Measurements from ENCODE around the gene TINCR. TPM values are rescaled to one million over a fixed set of nuclear protein-coding genes. Genes with fewer than 3 reads are reported as not detected.

Gene TINCR
- total RNA-seq, 6 experiments from 2014 or later, result 0.44 TPM; not detected in 5

GRCh38 chr19:5590151-5590864 lies 22.6 kb upstream of the TINCR start:
- Histone ChIP-seq H3K9me3 (no peaks in the 10 kb centered on the region), H3K4me1 (no peaks in the 10 kb centered on the region), H3K36me3 (peaks cover 6 to 82% (median 54%) of the 10 kb centered on the region in 4 donors), H3K27ac (no peak overlapping the region), H3K4me3 (no peak overlapping the region), H3K27me3 (no peaks in the 10 kb centered on the region)
- WGBS (ENCODE audit: insufficient coverage, low coverage, low lambda C conversion rate, missing lambda C conversion rate), result no CpG with 5 or more reads among the region's 22 CpGs
- ATAC-seq (no peak), DNase-seq (no peak)
- intact Hi-C loops (cut with DNase I), result no loop called here
- no peak for TF ChIP-seq POLR2A (IDR thresholded peaks at IDR 0.05)
- TF ChIP-seq, protein P1, sequence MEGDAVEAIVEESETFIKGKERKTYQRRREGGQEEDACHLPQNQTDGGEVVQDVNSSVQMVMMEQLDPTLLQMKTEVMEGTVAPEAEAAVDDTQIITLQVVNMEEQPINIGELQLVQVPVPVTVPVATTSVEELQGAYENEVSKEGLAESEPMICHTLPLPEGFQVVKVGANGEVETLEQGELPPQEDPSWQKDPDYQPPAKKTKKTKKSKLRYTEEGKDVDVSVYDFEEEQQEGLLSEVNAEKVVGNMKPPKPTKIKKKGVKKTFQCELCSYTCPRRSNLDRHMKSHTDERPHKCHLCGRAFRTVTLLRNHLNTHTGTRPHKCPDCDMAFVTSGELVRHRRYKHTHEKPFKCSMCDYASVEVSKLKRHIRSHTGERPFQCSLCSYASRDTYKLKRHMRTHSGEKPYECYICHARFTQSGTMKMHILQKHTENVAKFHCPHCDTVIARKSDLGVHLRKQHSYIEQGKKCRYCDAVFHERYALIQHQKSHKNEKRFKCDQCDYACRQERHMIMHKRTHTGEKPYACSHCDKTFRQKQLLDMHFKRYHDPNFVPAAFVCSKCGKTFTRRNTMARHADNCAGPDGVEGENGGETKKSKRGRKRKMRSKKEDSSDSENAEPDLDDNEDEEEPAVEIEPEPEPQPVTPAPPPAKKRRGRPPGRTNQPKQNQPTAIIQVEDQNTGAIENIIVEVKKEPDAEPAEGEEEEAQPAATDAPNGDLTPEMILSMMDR (IDR thresholded peaks at IDR 0.05), result no peak

DNA sequence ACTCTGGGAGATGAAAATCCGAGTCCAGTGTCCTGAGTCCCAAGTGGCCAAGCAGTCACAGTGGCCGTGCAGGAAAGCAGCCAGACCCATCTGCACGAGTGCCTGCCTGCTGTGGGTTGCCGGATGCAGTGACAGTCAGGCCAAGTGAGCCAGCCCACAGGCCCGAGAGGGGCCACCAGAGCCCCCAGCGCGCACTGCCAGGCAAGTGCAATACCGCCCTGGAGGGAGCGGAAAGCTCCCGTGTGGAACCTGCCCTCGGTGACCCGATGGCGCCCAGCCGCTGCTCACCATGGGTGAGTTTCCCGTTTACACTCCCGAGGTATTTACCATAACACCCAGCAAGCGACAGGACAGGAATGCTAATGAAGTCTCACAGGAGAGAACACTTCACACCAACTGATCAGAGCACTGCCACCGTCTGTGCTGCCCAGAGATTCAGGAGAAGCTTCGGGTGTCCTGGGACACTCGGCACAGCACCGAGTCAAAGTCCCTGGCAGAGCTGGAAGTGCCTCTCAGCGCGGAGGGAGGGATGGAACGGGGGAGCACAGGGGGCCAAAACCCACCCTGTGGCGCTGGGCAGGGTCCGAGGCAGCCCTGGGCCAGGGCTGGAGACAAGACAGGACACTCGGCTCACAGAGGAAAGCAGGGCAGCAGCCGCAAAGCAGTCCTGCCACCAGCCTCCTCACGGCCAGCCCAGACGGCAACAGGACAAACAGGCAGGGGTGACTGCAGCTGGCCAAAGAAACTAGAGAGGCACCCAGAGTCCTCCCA lies 21.3 kb upstream of the TINCR start:
- peaks cover 6 to 69% (median 47%) of the 10 kb centered on the region in 4 donors for H3K36me3 ChIP-seq

DNA sequence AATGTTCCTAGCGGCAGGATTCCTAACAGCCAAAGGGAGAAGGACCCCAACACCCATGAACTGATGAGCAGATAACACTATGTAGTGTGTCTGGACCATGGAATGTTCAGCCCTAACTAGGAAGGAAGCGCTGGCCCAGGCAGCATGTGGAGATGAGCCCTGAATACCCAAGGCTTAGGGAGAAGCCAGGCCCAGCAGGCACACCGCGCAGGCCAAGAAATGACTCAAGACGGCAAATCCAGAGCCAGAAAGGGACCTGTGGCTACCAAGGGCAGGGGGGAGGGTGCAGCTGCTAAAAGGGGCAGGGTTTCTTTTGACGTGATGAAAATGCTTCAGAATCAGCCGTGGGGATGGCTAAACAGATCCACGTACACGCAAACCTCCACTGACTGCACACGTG lies 20.7 kb upstream of the TINCR start:
- peaks cover 4 to 63% (median 42%) of the 10 kb centered on the region in 4 donors for H3K36me3 ChIP-seq
- intact Hi-C loops (cut with DNase I), result no loop called here
- no peaks in the 10 kb centered on the region for H3K27me3 ChIP-seq
- 98% methylated on average over 6 of the region's 10 CpGs for WGBS (ENCODE audit: insufficient coverage, low coverage, low lambda C conversion rate, missing lambda C conversion rate)
- no peaks in the 10 kb centered on the region for H3K4me1 ChIP-seq
- H3K4me3 ChIP-seq, result no peak overlapping the region
- TF ChIP-seq POLR2A (IDR thresholded peaks at IDR 0.05), result no peak
- TF ChIP-seq, protein P1 (IDR thresholded peaks at IDR 0.05), result no peak
- H3K9me3 ChIP-seq, result no peaks in the 10 kb centered on the region
- H3K27ac ChIP-seq, result no peak overlapping the region
- DNase-seq (no peak), ATAC-seq (no peak)

More for the DNA sequence above, 21.3 kb upstream of the TINCR start:
- Histone ChIP-seq H3K27ac (no peak overlapping the region), H3K27me3 (no peaks in the 10 kb centered on the region), H3K9me3 (no peaks in the 10 kb centered on the region), H3K4me1 (no peaks in the 10 kb centered on the region), H3K4me3 (no peak overlapping the region)
- 73% methylated on average over 7 of the region's 30 CpGs for WGBS (ENCODE audit: insufficient coverage, low coverage, low lambda C conversion rate, missing lambda C conversion rate)
- ATAC-seq (no peak), DNase-seq (no peak)
- TF ChIP-seq POLR2A (IDR thresholded peaks at IDR 0.05), result no peak
- TF ChIP-seq, protein P1 (IDR thresholded peaks at IDR 0.05), result no peak
- intact Hi-C loops (cut with DNase I), result no loop called here

- TF ChIP-seq, protein P1 (IDR thresholded peaks at IDR 0.05), result no peak
- TF ChIP-seq POLR2A (IDR thresholded peaks at IDR 0.05), result no peak
- 92% methylated on average over 11 of the region's 23 CpGs for WGBS (ENCODE audit: insufficient coverage, low coverage, low lambda C conversion rate, missing lambda C conversion rate)
- DNase-seq (no peak), ATAC-seq (no peak)
- Histone ChIP-seq H3K4me1 (no peaks in the 10 kb centered on the region), H3K27me3 (no peaks in the 10 kb centered on the region), H3K27ac (no peak overlapping the region), H3K36me3 (peaks cover 0 to 55% (median 38%) of the 10 kb centered on the region in 4 donors), H3K9me3 (no peaks in the 10 kb centered on the region), H3K4me3 (no peak overlapping the region)
- intact Hi-C loops (cut with DNase I), result no loop called here
Measured at GRCh38 chr19:5587661-5588060, 19.9 kb upstream of the TINCR start.

Data from right lobe of liver (tissue), 6 donors.